UCSD-AML1 (cell line): ENCODE data around the gene MAPK13.
"Not testable (repeated sequence)": the region's sequence is repeated elsewhere in the genome, so short reads cannot be mapped to it uniquely, and the experiment has no call there.

ENCODE experiments used
- DNase-seq: peaks from one replicate; lab custom pipeline; 2025; ENCODE audit not compliant: unreplicated experiment; lab: John Stamatoyannopoulos, UW

The MAPK13 gene

DNA sequence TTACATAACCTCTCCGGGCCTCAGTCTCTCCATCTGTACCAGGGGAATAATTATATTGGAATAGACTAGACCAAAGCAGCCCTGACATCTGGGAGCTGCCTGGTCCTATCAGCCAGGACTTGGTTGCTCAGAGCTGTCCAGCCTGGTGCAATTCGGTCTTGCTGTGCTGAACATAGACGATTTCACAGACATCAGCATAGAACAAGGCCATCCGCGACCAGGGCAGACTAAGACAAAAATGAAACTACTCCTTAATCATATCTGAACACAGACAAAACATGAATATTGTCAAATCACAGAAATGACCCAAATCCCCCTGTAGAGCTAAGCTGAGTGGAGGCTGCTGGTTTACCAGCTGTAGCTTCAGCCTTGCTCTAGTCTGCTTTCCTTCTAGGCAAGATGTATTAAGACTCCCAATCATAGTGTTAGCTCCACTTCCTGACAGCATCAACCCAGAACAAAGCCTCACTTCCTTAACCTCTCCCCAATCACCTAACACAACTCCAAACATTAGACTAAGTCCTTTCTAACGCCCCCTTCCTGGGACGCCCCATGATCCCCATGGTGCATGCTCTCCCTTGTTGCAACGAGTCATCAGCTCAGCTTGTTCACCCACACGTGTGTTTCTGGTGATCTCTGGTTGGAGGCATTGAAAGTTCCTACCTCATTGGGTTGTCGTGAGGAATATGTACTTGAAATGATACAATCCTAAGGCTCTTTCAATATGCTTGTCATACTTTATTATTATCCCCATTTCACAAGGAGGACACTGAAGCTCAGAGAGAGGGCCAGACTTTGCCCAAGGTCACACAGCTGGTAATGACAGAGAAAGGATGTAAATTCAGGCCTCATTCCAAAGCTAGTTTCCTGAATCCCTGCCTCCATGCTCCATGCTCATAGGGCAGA is 3.5 kb upstream of the MAPK13 start:
- no peak for DNase-seq

DNA sequence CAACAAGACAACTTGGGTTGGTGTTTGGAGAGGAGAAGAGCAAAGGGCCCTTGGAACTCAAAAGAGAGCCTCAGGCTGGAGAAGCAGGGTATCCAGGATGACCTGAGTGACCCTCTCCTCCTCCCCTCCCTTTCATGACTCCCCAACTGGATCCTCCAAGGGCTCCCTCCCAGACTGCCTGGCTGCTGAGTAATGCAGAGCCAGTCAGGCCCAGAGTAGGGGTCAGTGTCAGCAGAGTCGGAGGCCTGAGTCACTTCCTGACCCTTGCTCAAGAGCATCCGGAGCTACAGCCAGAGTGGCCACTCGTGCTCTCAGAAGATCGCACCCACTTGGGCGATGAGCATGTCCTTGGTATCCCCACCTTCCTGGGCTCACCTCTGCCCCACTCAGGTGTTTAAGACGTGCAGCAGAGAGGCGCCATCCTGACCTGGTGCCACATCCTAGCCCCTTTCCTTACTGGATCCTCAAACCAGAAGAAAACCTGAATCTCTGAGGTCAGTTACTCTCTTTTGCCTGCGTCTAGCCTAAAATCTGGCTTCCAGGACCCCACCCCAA is 2.8 kb upstream of the MAPK13 start:
- DNase-seq, result peak; percentile 46

DNA sequence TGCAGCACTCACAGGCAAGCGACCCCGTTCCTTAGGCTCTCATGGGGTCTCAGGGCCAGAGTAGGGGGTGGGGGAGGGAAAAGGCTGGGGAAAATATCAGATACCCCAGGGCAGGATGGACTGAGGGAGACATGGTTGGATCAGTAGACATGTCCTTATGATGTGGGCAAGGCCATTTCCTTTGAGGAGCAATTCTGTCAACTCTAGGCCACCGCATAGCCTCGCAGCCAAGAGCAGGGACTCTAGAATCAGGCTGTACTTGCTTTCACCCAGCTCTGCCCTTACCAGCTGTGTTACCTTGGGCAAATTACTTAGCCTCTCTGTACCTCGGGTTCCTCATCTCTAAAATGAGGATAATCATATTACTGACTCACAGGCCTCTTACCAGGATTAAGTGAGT is 2.2 kb upstream of the MAPK13 start:
- no peak for DNase-seq

DNA sequence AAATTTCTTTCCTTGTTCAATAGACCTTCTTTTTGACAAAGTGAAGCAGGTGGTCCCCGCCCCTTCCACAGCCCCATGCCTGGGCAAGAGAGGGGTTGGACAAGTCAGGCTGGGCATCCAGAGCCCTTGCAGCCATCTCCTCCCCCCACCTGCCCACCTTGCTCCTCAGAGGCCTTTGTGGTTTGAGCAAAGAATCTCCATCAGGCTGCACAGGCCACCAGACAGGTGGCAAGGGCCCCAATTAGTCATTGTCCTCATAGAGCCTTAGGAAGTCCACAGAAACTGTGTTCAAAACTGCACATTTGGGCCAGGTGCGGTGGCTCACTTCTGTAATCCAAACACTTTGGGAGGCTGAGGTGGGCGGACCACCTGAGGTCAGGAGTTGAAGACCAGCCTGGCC is 1.5 kb upstream of the MAPK13 start:
- no peak for DNase-seq

- not testable (repeated sequence) for DNase-seq
Observed at GRCh38 chr6:36129334-36129733, 979 bp upstream of the MAPK13 start.

DNA sequence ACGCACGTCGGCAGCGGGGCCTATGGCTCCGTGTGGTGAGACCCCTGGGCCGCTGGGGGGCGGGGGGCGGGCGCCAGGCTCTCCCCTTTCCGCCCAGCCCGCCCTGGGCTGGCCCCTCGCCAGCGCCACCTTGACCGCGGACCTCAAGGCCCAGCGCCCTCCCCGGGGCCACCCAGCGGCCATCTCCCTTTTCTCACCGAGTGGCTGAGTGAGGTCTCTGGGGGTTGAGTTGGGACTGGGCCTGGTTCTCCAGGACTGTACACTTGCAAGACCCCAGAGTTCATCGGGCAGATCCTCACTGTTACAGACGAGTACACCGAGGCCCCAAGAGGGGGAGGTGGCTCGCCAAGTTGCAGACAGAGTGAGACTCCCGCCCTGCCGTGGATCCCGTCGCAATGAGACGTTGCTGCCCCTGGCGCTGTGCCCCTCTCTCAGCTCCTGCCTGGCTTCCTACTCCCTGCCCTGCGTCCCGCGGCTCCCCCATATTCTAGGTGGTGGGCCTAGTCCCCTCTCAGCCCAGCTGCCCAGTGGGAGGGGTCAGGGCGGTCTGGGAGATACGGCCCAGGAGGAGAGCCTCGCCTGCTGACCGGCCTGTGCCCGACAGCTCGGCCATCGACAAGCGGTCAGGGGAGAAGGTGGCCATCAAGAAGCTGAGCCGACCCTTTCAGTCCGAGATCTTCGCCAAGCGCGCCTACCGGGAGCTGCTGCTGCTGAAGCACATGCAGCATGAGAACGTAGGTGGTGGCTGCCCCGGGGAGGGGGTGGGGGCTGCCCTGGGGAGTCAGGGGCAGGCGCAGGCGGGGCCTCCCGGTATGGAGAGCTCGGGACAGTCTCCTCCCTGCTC is 576 bp downstream of the MAPK13 start:
- no peak for DNase-seq

DNA sequence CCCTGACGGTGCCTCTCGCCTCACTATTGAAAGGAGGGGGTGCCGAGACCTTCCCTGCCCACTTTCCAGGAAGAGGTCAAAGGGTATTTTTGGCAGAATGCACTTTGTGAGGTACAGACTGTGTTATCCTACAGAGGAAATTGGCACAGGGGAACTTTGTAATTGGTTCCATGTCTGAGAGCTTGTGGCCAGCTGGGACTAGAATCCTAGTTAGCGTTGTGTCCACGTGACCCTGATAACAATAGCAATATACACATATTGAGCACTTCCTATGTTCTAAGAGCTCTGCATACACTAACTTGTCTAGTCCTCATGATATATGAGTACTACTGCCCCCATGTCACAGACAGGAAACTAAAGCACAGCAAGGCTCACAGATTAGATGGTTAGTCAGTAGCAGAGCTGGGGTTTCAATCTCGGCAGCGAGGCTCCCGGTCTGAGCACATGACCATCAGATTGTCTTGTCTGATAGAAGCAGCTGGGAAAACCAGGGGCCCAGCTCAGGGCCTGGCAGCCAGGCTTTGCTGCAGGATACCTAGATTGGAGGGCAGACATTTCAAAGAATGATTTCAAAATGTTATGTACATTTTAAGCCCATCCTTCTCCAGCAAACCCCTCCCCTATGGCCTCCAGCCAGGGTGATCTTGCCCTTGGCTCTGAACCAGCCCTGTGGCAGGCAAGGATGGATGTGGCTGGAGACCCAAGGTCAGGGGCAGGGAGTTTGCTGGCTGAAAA is 1.4 kb downstream of the MAPK13 start:
- peak; percentile 45 for DNase-seq

DNA sequence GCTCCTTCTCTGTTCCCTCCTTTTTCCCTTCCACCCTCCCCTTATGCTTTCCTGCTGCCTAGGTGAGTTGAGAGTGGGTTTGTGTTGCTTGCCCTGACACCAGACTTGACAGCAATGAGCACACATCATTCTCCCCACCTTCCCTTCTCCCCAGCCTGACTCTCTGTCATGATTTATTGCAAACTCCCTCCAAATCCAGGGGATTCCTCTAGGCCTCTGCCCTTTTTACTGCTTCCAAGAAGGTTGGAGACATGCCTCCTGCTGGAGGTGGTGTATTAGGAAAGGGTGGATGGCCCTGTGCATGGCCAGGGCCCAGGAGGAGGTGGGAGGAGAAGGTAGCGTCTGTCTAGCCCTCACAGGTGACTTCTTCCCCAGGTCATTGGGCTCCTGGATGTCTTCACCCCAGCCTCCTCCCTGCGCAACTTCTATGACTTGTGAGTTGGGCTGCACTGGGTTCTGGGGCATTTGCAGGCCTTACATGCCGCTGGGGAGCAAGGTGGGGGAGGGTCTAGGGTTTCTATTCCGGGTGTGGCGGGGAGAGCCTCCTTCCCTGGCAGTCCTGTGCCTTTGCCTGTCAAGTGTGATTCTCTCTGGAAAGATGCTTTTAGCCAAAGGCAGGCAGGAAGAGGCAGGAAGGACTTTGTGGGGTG is 2.1 kb downstream of the MAPK13 start:
- no peak for DNase-seq

- no peak for DNase-seq
Observed at GRCh38 chr6:36133148-36133547, 2.8 kb downstream of the MAPK13 start.

- DNase-seq, result no peak
Observed at GRCh38 chr6:36133912-36134311, 3.6 kb downstream of the MAPK13 start.

GRCh38 chr6:36135053-36135731 is 4.9 kb downstream of the MAPK13 start:
- DNase-seq, result no peak

DNA sequence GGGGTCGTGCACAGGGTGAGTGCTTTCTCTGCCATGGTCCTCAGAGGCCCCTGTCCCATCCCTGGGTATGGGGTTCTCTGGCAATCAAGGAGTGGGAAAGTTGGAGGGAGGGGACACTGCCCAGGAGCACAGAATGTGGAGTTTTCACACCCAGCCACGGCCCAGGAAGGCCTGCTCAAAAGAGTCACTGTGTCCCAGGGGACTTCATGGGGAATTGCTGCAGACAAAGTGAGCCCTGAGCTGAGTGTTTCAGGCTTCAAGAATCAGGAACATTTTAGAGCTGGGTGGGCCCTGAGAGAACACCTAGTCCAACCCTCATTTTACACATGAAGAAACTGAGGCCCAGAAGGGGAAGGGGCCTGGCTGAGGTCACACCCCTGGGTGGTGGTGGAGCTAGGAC is 5.7 kb downstream of the MAPK13 start:
- DNase-seq, result no peak

- DNase-seq, result no peak
Observed at GRCh38 chr6:36136551-36136950, 6.2 kb downstream of the MAPK13 start.

DNA sequence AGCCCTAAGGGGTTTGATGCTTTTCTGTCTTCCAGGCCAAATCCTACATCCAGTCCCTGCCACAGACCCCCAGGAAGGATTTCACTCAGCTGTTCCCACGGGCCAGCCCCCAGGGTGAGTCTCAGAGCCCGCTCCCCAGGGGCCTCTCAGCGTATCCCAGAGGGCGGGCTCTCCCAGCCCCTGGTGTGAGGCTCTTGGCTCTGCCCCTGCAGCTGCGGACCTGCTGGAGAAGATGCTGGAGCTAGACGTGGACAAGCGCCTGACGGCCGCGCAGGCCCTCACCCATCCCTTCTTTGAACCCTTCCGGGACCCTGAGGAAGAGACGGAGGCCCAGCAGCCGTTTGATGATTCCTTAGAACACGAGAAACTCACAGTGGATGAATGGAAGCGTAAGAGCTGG is 8.4 kb downstream of the MAPK13 start:
- DNase-seq, result no peak

DNA sequence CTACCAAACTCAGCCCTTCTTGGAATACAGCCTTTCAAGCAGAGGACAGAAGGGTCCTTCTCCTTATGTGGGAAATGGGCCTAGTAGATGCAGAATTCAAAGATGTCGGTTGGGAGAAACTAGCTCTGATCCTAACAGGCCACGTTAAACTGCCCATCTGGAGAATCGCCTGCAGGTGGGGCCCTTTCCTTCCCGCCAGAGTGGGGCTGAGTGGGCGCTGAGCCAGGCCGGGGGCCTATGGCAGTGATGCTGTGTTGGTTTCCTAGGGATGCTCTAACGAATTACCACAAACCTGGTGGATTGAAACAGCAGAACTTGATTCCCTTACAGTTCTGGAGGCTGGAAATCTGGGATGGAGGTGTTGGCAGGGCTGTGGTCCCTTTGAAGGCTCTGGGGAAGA is 9.1 kb downstream of the MAPK13 start:
- DNase-seq, result peak; percentile 59

DNA sequence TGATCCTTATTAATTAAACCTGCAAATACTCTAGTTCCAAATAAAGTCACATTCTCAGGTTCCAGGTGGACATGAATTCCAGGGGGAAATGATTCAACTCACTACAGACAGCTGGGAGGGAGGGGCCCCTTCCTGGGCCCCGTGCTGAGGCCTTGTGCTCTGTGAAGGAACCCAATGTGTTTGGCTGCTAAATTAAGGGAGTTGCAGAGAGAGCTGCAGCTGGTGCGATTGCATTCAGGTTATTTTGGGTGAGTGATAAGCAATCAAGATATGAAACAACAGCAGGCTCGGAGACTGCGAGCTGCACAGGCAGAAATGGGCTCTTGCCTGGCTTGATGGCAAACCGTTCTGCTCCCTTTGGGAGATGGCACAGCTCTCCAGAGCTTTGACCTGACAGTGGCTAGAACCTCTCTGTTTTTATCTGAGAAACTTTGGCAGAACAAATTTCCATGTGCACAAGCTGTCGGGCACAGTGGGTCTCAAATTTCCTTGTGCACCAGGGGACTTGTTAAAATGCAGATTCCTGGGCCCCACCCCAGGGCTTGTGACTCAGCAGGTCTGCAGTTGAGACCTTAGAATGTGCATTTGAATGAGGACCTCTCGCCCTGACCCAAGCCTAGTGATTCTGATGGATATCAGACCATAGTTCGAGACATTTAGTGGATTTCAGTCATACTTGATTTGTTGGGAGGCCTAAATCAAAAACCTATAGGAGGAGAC is 9.8 kb downstream of the MAPK13 start:
- no peak for DNase-seq

DNA sequence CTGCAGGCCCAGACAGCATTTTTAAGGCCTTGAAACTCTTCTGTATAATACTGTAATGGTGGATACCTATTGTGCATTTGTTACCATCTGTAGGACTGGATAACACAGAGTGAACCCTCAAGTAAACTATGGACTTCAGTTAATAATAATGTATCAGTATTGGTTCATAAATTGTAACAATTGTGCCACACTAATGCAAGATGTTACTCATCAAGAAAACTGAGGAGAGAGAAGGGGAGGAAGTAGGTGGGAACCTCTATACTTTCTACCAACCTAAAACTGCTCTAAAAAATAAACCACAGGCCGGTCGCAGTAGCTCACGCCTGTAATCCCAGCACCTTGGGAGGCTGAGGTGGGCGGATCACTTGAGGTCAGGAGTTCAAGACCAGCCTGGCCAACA is 10.8 kb downstream of the MAPK13 start:
- DNase-seq, result no peak

GRCh38 chr6:36141961-36142360 is 11.6 kb downstream of the MAPK13 start:
- no peak for DNase-seq
